ENCODE measurements around the gene SLC2A14.
A peak's percentile ranks its signal among the peaks of the same experiment; 100 is the strongest.
"Not testable (repeated sequence)": the region's sequence is repeated elsewhere in the genome, so short reads cannot be mapped to it uniquely, and the experiment has no call there.

Gene SLC2A14

DNA sequence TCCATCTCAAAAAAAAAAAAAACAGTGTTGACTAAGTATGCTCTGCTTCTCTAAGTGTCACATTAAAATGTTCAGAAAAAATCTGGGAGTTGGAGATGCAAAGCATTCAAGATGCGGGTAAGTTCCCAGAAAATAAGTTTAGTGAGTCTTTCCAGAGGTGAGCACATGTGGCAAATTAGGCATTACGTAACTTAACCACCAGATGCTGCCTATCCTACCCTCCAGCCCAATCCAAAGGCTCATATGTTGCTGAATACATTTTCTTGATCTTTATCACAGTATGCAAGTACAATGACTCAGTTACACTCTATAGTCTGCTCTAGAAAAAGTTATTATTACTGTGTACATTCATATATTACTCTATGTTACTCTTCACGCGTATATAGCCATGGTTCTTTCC, 3.6 kb downstream of the SLC2A14 start:
- DNase-seq: no peak

- no peak for DNase-seq
Observed at GRCh38 chr12:7868391-7868790, 4.3 kb downstream of the SLC2A14 start.

- no peak for DNase-seq
Observed at GRCh38 chr12:7864601-7865150, 8.0 kb downstream of the SLC2A14 start.

GRCh38 chr12:7862814-7863348, 9.8 kb downstream of the SLC2A14 start:
- not testable (repeated sequence) for DNase-seq

- DNase-seq: not testable (repeated sequence)
Observed at GRCh38 chr12:7862301-7862700, 10.4 kb downstream of the SLC2A14 start.

DNA sequence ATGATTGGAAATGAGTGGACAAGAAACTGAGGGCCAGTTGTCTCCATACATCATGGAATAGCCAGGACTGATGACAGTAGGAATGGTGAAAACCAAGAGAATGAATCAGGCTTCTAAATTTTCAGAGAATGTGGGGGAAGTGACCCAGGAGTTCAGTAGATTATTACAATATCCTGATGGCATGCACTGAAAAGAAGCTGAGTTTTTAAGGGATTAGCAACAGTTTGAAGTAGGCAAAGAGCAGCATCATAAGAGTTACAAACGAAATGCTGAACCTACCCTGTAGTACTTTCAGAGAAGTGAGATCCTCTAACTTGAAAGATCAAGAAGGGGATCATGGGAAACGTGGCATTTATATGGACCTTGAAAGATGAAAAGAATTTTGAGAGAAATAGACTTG, 13.2 kb downstream of the SLC2A14 start:
- no peak for DNase-seq

- DNase-seq: no peak
Observed at GRCh38 chr12:7857971-7858370, 14.7 kb downstream of the SLC2A14 start.

DNA sequence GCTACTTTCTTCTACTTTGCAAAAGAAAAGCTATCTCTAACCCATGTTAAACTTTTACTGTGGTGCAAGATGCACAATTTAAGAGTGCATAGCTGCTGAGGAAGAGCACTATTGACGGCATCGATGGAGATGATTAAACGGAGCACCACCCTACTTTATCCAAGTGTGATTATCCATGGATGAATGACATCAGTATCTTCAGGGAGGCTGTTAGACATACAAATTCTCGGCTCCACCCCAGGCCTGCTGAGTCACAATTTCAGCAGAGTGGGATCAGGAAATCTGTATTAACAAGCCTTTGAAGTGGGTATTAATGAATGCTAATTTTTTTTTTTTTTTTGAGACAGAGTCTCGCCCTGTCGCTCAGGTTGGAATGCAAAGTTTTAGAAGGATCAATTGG, 16.2 kb downstream of the SLC2A14 start:
- DNase-seq: no peak

DNA sequence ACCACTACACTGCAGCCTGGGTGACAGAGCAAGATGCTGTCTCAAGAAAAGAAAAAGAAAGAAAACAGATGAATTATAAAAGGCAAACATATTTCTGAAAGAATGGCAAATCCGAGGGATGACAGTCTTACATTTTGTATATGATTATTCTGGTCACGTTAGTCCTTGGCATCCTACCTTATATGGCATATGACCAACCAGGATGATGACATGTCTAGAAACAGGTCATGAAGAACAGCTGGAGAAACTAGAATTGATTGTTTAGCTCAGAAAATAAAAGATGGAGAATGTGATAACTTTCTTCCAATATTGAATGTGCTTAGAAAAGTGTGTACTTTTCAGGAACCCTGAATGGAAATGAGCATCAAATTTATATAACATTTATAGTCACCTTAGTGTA, 19.2 kb downstream of the SLC2A14 start:
- no peak for DNase-seq

DNA sequence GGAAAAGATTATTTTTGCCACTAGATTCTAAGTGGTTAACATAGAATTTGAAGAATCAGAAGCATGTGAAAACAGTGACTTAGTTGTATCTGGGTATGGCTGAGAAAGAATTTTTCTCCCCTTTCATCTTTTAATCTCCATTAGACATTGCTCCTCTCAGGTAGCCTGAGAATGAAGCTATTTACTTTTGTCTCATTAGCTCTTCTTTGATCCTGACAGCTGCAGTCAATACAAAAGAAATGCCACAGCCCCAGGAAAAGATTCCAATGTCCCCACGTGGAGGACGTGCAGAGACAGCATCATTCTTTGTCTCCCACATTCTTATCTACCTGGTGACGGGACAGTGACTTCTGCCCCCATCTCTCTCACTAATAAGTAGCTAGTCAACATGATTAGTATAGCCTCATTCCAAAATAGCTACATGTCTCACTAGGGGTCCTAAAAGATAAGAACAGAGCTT, 21.1 kb downstream of the SLC2A14 start:
- DNase-seq: not testable (repeated sequence)

GRCh38 chr12:7850099-7850498, 22.6 kb downstream of the SLC2A14 start:
- DNase-seq: not testable (repeated sequence)

DNA sequence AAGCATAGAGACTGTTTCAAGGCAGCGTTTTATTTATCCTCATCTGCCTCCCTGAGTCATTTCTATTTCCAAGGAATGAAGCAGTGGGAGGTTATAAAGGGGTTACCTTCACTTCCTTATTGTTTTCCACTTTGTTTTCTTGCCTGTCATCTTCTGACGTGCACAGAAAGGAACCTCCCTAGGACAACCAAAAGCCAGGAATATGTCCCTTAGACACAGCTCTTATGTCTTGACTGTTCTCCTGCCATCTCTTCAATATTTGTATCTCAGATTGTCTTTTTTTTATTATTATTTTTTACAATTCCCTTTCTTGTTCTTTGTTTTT, 24.7 kb downstream of the SLC2A14 start:
- DNase-seq: not testable (repeated sequence)

DNA sequence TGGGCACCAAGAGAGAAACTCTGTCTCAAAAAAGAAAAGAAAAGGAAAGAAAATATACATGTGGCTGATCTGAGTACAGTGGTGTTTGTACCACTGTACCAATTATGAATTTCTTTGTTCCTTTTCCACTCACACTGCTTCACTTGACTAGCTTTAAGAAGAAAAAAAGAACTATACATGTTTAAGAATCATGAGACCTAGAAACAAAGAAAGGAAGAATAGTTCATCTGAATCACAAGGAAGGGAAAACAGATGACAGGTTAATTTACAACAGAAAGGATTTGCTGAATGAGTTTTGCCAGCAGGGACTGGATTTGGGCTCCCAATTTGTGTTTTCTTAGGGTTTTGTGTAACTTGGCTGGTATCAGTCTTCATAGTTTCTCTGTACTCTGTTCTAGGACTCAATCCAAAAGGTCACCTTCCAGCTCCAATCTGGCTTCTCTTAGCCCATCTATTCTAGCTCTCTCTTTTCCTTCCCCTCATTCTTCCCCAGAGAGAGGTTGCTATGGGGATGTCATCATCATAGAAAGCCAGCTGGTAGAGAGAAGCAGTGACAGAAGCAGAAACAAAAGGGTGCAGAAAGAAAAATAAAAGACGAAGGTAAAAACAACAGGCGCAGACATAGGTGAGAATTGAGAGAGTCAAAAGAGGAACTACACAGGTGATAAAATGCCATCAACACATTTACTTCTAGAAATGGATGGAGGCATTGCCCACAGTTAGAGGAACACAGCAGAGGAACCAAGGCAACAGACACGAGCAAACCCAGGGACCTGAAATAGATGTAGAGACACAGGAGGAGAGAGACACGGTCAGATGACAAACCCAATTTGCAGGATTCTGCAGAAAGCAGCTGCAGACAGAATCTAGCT, 25.3 kb downstream of the SLC2A14 start:
- peak in 1 of 14 donors; percentile 53 for DNase-seq

GRCh38 chr12:7844116-7844515, 28.6 kb downstream of the SLC2A14 start:
- no peak for DNase-seq

GRCh38 chr12:7843583-7843982, 29.1 kb downstream of the SLC2A14 start:
- DNase-seq: not testable (repeated sequence)

GRCh38 chr12:7843149-7843548, 29.6 kb downstream of the SLC2A14 start:
- peak in 2 of 14 donors; percentile 1 to 3 for DNase-seq

GRCh38 chr12:7842444-7842843, 30.3 kb downstream of the SLC2A14 start:
- DNase-seq: not testable (repeated sequence)

DNA sequence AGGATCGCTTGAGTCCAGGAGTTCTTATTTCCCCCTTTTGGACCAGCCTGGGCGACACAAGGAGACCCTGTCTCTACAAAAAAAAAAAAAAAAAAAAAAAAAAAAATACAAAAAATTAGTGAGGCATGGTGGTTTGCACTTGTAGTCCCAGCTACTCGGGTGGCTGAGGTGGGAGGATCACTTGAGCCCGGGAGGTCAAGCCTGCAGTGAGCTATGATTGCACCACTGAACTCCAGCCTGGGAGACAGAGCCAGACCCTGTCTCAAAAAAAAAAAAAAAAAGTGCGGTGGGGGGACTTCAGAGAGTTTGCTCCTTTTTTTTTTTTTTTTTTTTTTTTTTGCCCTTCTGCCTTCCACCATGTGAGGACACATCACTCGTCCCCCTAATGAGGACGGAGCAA, 32.9 kb downstream of the SLC2A14 start:
- DNase-seq: not testable (repeated sequence)

- peak in 6 of 14 donors; percentile 0 to 91 (median 3) for DNase-seq
Observed at GRCh38 chr12:7839226-7839625, 33.5 kb downstream of the SLC2A14 start.

DNA sequence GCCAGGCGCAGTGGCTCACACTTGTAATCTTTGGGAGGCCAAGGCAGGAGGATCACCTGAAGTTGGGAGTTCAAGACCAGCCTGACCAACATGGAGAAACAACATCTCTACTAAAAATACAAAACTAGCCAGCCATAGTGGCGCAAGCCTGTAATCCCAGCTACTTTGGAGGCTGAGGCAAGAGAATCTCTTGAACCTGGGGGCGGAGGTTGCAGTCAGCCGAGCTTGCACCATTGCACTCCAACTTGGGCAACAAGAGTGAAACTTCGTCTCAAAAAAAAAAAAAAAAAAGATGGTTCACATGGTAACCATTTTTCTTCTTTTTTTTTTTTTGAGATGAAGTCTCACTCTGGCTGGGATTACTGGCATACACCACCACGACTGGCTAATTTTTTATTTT, 35.3 kb downstream of the SLC2A14 start:
- no peak for DNase-seq

- DNase-seq: no peak
Observed at GRCh38 chr12:7835766-7836165, 36.9 kb downstream of the SLC2A14 start.

DNA sequence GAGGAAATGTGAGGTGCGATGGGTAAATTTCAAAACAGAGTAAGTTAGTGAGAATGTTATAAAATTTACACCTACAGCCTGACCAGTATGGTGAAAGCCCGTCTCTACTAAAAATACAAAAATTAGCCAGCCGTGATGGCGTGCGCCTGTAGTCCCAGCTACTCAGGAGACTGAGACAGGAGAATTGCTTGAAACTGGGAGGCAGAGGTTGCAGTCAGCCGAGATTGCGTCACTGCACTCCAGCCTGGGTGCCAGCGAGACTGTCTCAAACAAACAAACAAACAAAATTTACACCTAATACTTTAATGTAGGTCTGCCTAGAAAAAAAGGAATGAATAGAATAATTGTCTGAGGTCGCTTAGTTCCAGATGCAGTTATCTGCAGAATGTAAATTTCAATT, 37.6 kb downstream of the SLC2A14 start:
- no peak for DNase-seq

GRCh38 chr12:7834701-7835100, 38.0 kb downstream of the SLC2A14 start:
- no peak for DNase-seq

GRCh38 chr12:7833831-7834230, 38.9 kb downstream of the SLC2A14 start:
- no peak for DNase-seq

All from C1 segment of cervical spinal cord (tissue), 14 donors.